Muscle layer of colon (tissue), 2 donors: ENCODE data around the gene FOXF2.

Experiments used
- H3K27ac ChIP-seq: one replicate; pipeline ENCODE4 v1.7.0; 2013; ENCODE audit warnings: low read depth, mild to moderate bottlenecking, low read length, moderate library complexity
- H3K27me3 ChIP-seq, 2 donors: one replicate each; pipeline ENCODE4 v1.7.0; 2013; ENCODE audit warnings: low read length in 2 of 2, mild to moderate bottlenecking in 2 of 2; ENCODE audit not compliant: insufficient read depth in 2 of 2, control insufficient read depth in 1 of 2
- H3K36me3 ChIP-seq: one replicate; pipeline ENCODE4 v1.7.0; 2013; ENCODE audit warnings: mild to moderate bottlenecking, low read length; ENCODE audit not compliant: insufficient read depth
- H3K4me1 ChIP-seq: one replicate; pipeline ENCODE4 v1.7.0; 2013; ENCODE audit warnings: mild to moderate bottlenecking, low read length; ENCODE audit not compliant: insufficient read depth
- H3K4me3 ChIP-seq, 2 donors: one replicate each; pipeline ENCODE4 v1.7.0; 2013; ENCODE audit warnings: low read length in 2 of 2, low read depth in 1 of 2, mild to moderate bottlenecking in 1 of 2, moderate library complexity in 1 of 2
- H3K9ac ChIP-seq: one replicate; pipeline ENCODE4 v1.7.0; 2013; ENCODE audit warnings: low read length
- H3K9me3 ChIP-seq: one replicate; pipeline ENCODE4 v1.7.0; 2013; ENCODE audit warnings: mild to moderate bottlenecking, low read length
- donor health status: abdominal sarcoma.
- donor health status: Adenocarcinoma of cecum.

FOXF2 gene

GRCh38 chr6:1386038-1386709 lies 3.2 kb upstream of the FOXF2 start:
- no peaks in the 10 kb centered on the region for H3K9me3 ChIP-seq
- H3K4me1 ChIP-seq: peaks cover 12% of the 10 kb centered on the region
- peaks cover 0 to 35% of the 10 kb centered on the region in 2 donors for H3K27me3 ChIP-seq
- no peaks in the 10 kb centered on the region for H3K36me3 ChIP-seq
- H3K4me3 ChIP-seq: peak overlapping the region in 1 of 2 donors; percentile 52
- H3K27ac ChIP-seq: peak overlapping the region; percentile 71
- H3K9ac ChIP-seq: peak overlapping the region; percentile 55

- Histone ChIP-seq H3K4me1 (peaks cover 8% of the 10 kb centered on the region), H3K27ac (peak overlapping the region; percentile 82), H3K36me3 (peaks cover 1% of the 10 kb centered on the region), H3K27me3 (peaks cover 0 to 30% of the 10 kb centered on the region in 2 donors), H3K9ac (peak overlapping the region; percentile 55), H3K9me3 (no peaks in the 10 kb centered on the region), H3K4me3 (peak overlapping the region; percentile 11 to 52)
These were observed 1.9 kb upstream of the FOXF2 start for GRCh38 chr6:1387538-1387875.

- H3K36me3 ChIP-seq: peaks cover 4% of the 10 kb centered on the region
- H3K4me3 ChIP-seq: peak overlapping the region; percentile 34 to 67
- H3K27ac ChIP-seq: peak overlapping the region; percentile 82
- peak overlapping the region; percentile 74 for H3K9ac ChIP-seq
- peaks cover 2% of the 10 kb centered on the region for H3K4me1 ChIP-seq
- no peaks in the 10 kb centered on the region for H3K9me3 ChIP-seq
- H3K27me3 ChIP-seq: peaks cover 0 to 25% of the 10 kb centered on the region in 2 donors
These were observed 1.3 kb upstream of the FOXF2 start for GRCh38 chr6:1387876-1388629.

- Histone ChIP-seq H3K27me3 (peaks cover 0 to 27% of the 10 kb centered on the region in 2 donors), H3K36me3 (peaks cover 4% of the 10 kb centered on the region), H3K9ac (peak overlapping the region; percentile 74), H3K9me3 (no peaks in the 10 kb centered on the region), H3K27ac (peak overlapping the region; percentile 70), H3K4me1 (no peaks in the 10 kb centered on the region), H3K4me3 (peak overlapping the region; percentile 35 to 67)
These were observed 577 bp upstream of the FOXF2 start for GRCh38 chr6:1388630-1389368.

- Histone ChIP-seq H3K27ac (peak overlapping the region; percentile 84), H3K36me3 (peaks cover 8% of the 10 kb centered on the region), H3K4me3 (peak overlapping the region; percentile 88 to 89), H3K4me1 (no peaks in the 10 kb centered on the region), H3K9ac (peak overlapping the region; percentile 39), H3K27me3 (peaks cover 0 to 21% of the 10 kb centered on the region in 2 donors), H3K9me3 (no peaks in the 10 kb centered on the region)
These were observed 963 bp downstream of the FOXF2 start for GRCh38 chr6:1390133-1390945.

GRCh38 chr6:1390946-1391799 lies 1.8 kb downstream of the FOXF2 start:
- no peaks in the 10 kb centered on the region for H3K9me3 ChIP-seq
- peak overlapping the region; percentile 84 for H3K27ac ChIP-seq
- peak overlapping the region; percentile 88 to 89 for H3K4me3 ChIP-seq
- no peaks in the 10 kb centered on the region for H3K4me1 ChIP-seq
- H3K36me3 ChIP-seq: peaks cover 12% of the 10 kb centered on the region
- H3K27me3 ChIP-seq: peaks cover 0 to 21% of the 10 kb centered on the region in 2 donors
- H3K9ac ChIP-seq: peak overlapping the region; percentile 91

GRCh38 chr6:1391800-1392309 lies 2.5 kb downstream of the FOXF2 start:
- H3K9ac ChIP-seq: peak overlapping the region; percentile 91
- H3K4me1 ChIP-seq: no peaks in the 10 kb centered on the region
- H3K36me3 ChIP-seq: peaks cover 12% of the 10 kb centered on the region
- H3K27ac ChIP-seq: peak overlapping the region; percentile 84
- peaks cover 0 to 21% of the 10 kb centered on the region in 2 donors for H3K27me3 ChIP-seq
- H3K9me3 ChIP-seq: no peaks in the 10 kb centered on the region
- H3K4me3 ChIP-seq: peak overlapping the region; percentile 88 to 89

- Histone ChIP-seq H3K9ac (peak overlapping the region; percentile 91), H3K27ac (peak overlapping the region; percentile 84), H3K36me3 (peaks cover 12% of the 10 kb centered on the region), H3K4me1 (peaks cover 8% of the 10 kb centered on the region), H3K27me3 (peaks cover 0 to 21% of the 10 kb centered on the region in 2 donors), H3K4me3 (peak overlapping the region; percentile 88 to 89), H3K9me3 (no peaks in the 10 kb centered on the region)
These were observed 3.7 kb downstream of the FOXF2 start for GRCh38 chr6:1392813-1393640.

GRCh38 chr6:1393641-1394283 lies 4.4 kb downstream of the FOXF2 start:
- Histone ChIP-seq H3K9ac (peak overlapping the region; percentile 91), H3K36me3 (peaks cover 12% of the 10 kb centered on the region), H3K27ac (peak overlapping the region; percentile 84), H3K9me3 (no peaks in the 10 kb centered on the region), H3K4me3 (peak overlapping the region; percentile 88 to 89), H3K27me3 (peaks cover 0 to 21% of the 10 kb centered on the region in 2 donors), H3K4me1 (peaks cover 8% of the 10 kb centered on the region)
